Measurements from ENCODE around the gene NSFL1C. TPM values are rescaled to one million over a fixed set of nuclear protein-coding genes. Genes with fewer than 3 reads are reported as not detected.

NSFL1C gene
- total RNA-seq, 1 experiment from 2014 or later, result 47.8 TPM

GRCh38 chr20:1491860-1492642 is 25.4 kb upstream of the NSFL1C start:
- no peaks in the 10 kb centered on the region for H3K9me3 ChIP-seq (replicated peaks)
- H3K27ac ChIP-seq, result no peak overlapping the region
- H3K27me3 ChIP-seq, result peaks cover 4% of the 10 kb centered on the region
- H3K36me3 ChIP-seq, result no peaks in the 10 kb centered on the region
- no peaks in the 10 kb centered on the region for H3K4me1 ChIP-seq
- DNase-seq, result no peak
- no peak overlapping the region for H3K4me3 ChIP-seq

- H3K4me3 ChIP-seq, result no peak within 1 kb of the TSS
- no peak within 1 kb of the TSS for H3K27ac ChIP-seq
- DNase-seq, result no peak
- peaks cover 4% of the 10 kb centered on the region for H3K27me3 ChIP-seq
- no peaks in the 10 kb centered on the region for H3K9me3 ChIP-seq (replicated peaks)
- no peaks in the 10 kb centered on the region for H3K4me1 ChIP-seq
- no peaks in the 10 kb centered on the region for H3K36me3 ChIP-seq
Observed at GRCh38 chr20:1491281-1491840, 24.7 kb upstream of the NSFL1C start, which contains the start of gene SIRPB2. TSS of gene SIRPB2 (minus strand) at chr20:1491420. CDS start at chr20:1491359, 61 bp downstream.

GRCh38 chr20:1490643-1491195 is 24.1 kb upstream of the NSFL1C start:
- H3K9me3 ChIP-seq (replicated peaks), result no peaks in the 10 kb centered on the region
- H3K27ac ChIP-seq, result no peak overlapping the region
- no peaks in the 10 kb centered on the region for H3K4me1 ChIP-seq
- H3K27me3 ChIP-seq, result peaks cover 4% of the 10 kb centered on the region
- H3K4me3 ChIP-seq, result no peak overlapping the region
- no peaks in the 10 kb centered on the region for H3K36me3 ChIP-seq
- DNase-seq, result no peak

GRCh38 chr20:1489764-1490436 is 23.3 kb upstream of the NSFL1C start:
- no peaks in the 10 kb centered on the region for H3K9me3 ChIP-seq (replicated peaks)
- H3K4me1 ChIP-seq, result no peaks in the 10 kb centered on the region
- DNase-seq, result no peak
- H3K4me3 ChIP-seq, result no peak overlapping the region
- H3K27me3 ChIP-seq, result peaks cover 4% of the 10 kb centered on the region
- H3K27ac ChIP-seq, result no peak overlapping the region
- no peaks in the 10 kb centered on the region for H3K36me3 ChIP-seq

GRCh38 chr20:1489325-1489724 is 22.7 kb upstream of the NSFL1C start:
- H3K4me3 ChIP-seq, result no peak overlapping the region
- no peak for DNase-seq
- H3K27ac ChIP-seq, result no peak overlapping the region
- H3K4me1 ChIP-seq, result no peaks in the 10 kb centered on the region
- H3K36me3 ChIP-seq, result no peaks in the 10 kb centered on the region
- H3K27me3 ChIP-seq, result peaks cover 4% of the 10 kb centered on the region; the same call in 1 of the 2 replicates
- no peaks in the 10 kb centered on the region for H3K9me3 ChIP-seq (replicated peaks)

- no peak for DNase-seq
- H3K27me3 ChIP-seq, result peaks cover 4% of the 10 kb centered on the region; the same call in 1 of the 2 replicates
- H3K9me3 ChIP-seq (replicated peaks), result no peaks in the 10 kb centered on the region
- H3K36me3 ChIP-seq, result no peaks in the 10 kb centered on the region
- no peak overlapping the region for H3K27ac ChIP-seq
- H3K4me1 ChIP-seq, result no peaks in the 10 kb centered on the region
- no peak overlapping the region for H3K4me3 ChIP-seq
Observed at GRCh38 chr20:1486566-1486965, 19.9 kb upstream of the NSFL1C start.

GRCh38 chr20:1484438-1485116 is 17.9 kb upstream of the NSFL1C start:
- H3K9me3 ChIP-seq (replicated peaks), result no peaks in the 10 kb centered on the region
- DNase-seq, result no peak
- no peak overlapping the region for H3K4me3 ChIP-seq
- H3K36me3 ChIP-seq, result no peaks in the 10 kb centered on the region
- no peak overlapping the region for H3K27ac ChIP-seq
- H3K4me1 ChIP-seq, result no peaks in the 10 kb centered on the region
- H3K27me3 ChIP-seq, result 0 out of 2 replicates have a peak, but pooled peaks cover 4% of the 10 kb centered on the region

- DNase-seq, result no peak
- Histone ChIP-seq H3K9me3 (replicated peaks) (no peaks in the 10 kb centered on the region), H3K27me3 (no peaks in the 10 kb centered on the region), H3K4me3 (no peak overlapping the region), H3K36me3 (no peaks in the 10 kb centered on the region), H3K4me1 (no peaks in the 10 kb centered on the region), H3K27ac (no peak overlapping the region)
Observed at GRCh38 chr20:1479831-1480595, 13.4 kb upstream of the NSFL1C start.

- H3K9me3 ChIP-seq (replicated peaks), result no peaks in the 10 kb centered on the region
- H3K4me1 ChIP-seq, result no peaks in the 10 kb centered on the region
- H3K27me3 ChIP-seq, result no peaks in the 10 kb centered on the region
- no peak overlapping the region for H3K4me3 ChIP-seq
- H3K36me3 ChIP-seq, result no peaks in the 10 kb centered on the region
- no peak for DNase-seq
- H3K27ac ChIP-seq, result no peak overlapping the region
Observed at GRCh38 chr20:1478566-1478965, 11.9 kb upstream of the NSFL1C start.

- Histone ChIP-seq H3K27ac (no peak overlapping the region), H3K27me3 (no peaks in the 10 kb centered on the region), H3K36me3 (no peaks in the 10 kb centered on the region), H3K9me3 (replicated peaks) (no peaks in the 10 kb centered on the region), H3K4me3 (no peak overlapping the region), H3K4me1 (no peaks in the 10 kb centered on the region)
- DNase-seq, result no peak
Observed at GRCh38 chr20:1477896-1478490, 11.3 kb upstream of the NSFL1C start.

GRCh38 chr20:1474817-1475603 is 8.4 kb upstream of the NSFL1C start:
- H3K27ac ChIP-seq, result no peak overlapping the region
- no peaks in the 10 kb centered on the region for H3K36me3 ChIP-seq
- no peak overlapping the region for H3K4me3 ChIP-seq
- no peaks in the 10 kb centered on the region for H3K4me1 ChIP-seq
- DNase-seq, result no peak
- H3K9me3 ChIP-seq (replicated peaks), result no peaks in the 10 kb centered on the region
- H3K27me3 ChIP-seq, result no peaks in the 10 kb centered on the region

- H3K4me3 ChIP-seq, result no peak overlapping the region
- no peaks in the 10 kb centered on the region for H3K27me3 ChIP-seq
- no peak for DNase-seq
- H3K9me3 ChIP-seq (replicated peaks), result no peaks in the 10 kb centered on the region
- no peaks in the 10 kb centered on the region for H3K36me3 ChIP-seq
- no peaks in the 10 kb centered on the region for H3K4me1 ChIP-seq
- no peak overlapping the region for H3K27ac ChIP-seq
Observed at GRCh38 chr20:1474325-1474724, 7.7 kb upstream of the NSFL1C start.

Data from SJCRH30 (cell line).